NB4 (cell line): ENCODE results near the gene RPS15A.

Experiments used
- MYC ChIP-seq: IDR thresholded peaks from 2 replicates; pipeline ENCODE4 v1.6.1; 2011; ENCODE audit warnings: low read depth, low read length
- POLR2A ChIP-seq: IDR thresholded peaks from 2 replicates; pipeline ENCODE4 v1.6.1; 2011; ENCODE audit warnings: mild to moderate bottlenecking; ENCODE audit not compliant: insufficient read length; ENCODE audit errors: extremely low read depth
- TF ChIP-seq, protein P1 (sequence below): IDR thresholded peaks from one replicate; pipeline ENCODE4 v1.5.1; 2012; ENCODE audit warnings: low read depth, low read length
- TF ChIP-seq, protein P2 (sequence below): IDR thresholded peaks from 2 replicates; pipeline ENCODE4 v1.6.1; 2011; ENCODE audit warnings: low read depth, low read length

DNA sequence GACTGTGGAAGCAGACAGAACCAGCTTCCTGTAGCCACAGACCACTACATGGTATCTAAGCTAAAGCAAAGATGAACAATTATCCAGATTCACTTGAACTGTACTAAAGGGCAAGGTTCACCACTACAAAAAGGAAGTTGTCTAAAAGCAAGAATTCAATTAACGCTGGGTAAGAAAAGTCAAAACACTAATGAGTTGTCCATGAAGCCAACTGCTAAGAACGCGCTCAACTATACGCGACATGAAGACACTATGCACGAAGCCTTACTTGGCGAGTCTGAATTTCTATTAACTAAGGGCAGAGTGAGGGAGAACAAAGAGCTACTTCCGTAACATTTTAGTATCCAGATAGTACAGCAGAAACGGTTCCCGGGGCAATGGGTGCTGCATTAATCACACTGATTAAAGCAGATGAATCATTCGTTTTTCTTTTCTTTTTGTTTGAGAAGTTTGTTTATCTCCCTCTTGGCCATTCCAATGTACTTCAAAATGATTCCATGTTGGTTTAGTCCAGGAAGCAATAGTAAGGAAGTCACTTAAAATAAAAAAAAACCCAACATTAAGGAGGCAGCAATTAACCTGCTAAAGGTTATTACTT is 2.8 kb upstream of the RPS15A start:
- TF ChIP-seq, protein P1, sequence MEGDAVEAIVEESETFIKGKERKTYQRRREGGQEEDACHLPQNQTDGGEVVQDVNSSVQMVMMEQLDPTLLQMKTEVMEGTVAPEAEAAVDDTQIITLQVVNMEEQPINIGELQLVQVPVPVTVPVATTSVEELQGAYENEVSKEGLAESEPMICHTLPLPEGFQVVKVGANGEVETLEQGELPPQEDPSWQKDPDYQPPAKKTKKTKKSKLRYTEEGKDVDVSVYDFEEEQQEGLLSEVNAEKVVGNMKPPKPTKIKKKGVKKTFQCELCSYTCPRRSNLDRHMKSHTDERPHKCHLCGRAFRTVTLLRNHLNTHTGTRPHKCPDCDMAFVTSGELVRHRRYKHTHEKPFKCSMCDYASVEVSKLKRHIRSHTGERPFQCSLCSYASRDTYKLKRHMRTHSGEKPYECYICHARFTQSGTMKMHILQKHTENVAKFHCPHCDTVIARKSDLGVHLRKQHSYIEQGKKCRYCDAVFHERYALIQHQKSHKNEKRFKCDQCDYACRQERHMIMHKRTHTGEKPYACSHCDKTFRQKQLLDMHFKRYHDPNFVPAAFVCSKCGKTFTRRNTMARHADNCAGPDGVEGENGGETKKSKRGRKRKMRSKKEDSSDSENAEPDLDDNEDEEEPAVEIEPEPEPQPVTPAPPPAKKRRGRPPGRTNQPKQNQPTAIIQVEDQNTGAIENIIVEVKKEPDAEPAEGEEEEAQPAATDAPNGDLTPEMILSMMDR, result no peak
- TF ChIP-seq POLR2A (no peak), MYC (no peak)
- TF ChIP-seq, protein P2, sequence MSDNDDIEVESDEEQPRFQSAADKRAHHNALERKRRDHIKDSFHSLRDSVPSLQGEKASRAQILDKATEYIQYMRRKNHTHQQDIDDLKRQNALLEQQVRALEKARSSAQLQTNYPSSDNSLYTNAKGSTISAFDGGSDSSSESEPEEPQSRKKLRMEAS, result no peak
